Panc1 (cell line): ENCODE data around the gene DAZAP1. TPM values are rescaled to one million over a fixed set of nuclear protein-coding genes. Genes with fewer than 3 reads are reported as not detected.
A peak's percentile ranks its signal among the peaks of the same experiment; 100 is the strongest.

Source experiments
- ATAC-seq: fragments of 200-7000 bp; cut with Tn5 transposase; 2 replicates; pipeline ENCODE4 v1.9.1; 2020; ENCODE audit warnings: mild to moderate bottlenecking, moderate library complexity
- BruUV-seq: library from RNA; stranded (reverse); fragments of 400-500 nt; replicated peaks from 2 replicates; lab custom pipeline; 2021; lab: Mats Ljungman, UMichigan
- CTCF ChIA-PET: fragments of 300-600 bp; sonication (Branson Sonifier 250); formaldehyde crosslinking; loops from one replicate; lab custom pipeline; 2022; ENCODE audit warnings: antibody characterized with exemption; lab: Charles Lee
- POLR2A ChIA-PET: fragments of 300-600 bp; sonication (Branson Sonifier 250); formaldehyde crosslinking; loops from one replicate; lab custom pipeline; 2022; ENCODE audit warnings: antibody characterized with exemption; lab: Charles Lee
- DNase-seq: peaks from one replicate; pipeline ENCODE4 v3.0.0-alpha.2; 2010; ENCODE audit warnings: low read depth, low spot score
- H3K27ac ChIP-seq: 2 replicates; pipeline ENCODE4 v1.5.1; 2011; ENCODE audit warnings: mild to moderate bottlenecking, low read length, inconsistent platforms
- H3K27me3 ChIP-seq: fragments of 200-500 bp; sonication (Bioruptor generic); 2 replicates; pipeline ENCODE4 v1.6.0; 2014; ENCODE audit warnings: low read length, inconsistent platforms; ENCODE audit not compliant: control insufficient read depth, insufficient read depth
- H3K36me3 ChIP-seq: fragments of 200-500 bp; sonication (Bioruptor generic); 2 replicates; pipeline ENCODE4 v1.5.1; 2014; ENCODE audit warnings: inconsistent platforms, mild to moderate bottlenecking, low read length, moderate library complexity; ENCODE audit not compliant: control insufficient read depth, insufficient read depth
- H3K4me1 ChIP-seq: 2 replicates; pipeline ENCODE4 v1.5.1; 2011; ENCODE audit warnings: inconsistent platforms, mild to moderate bottlenecking, low read length, moderate library complexity; ENCODE audit not compliant: control insufficient read depth, insufficient read depth
- H3K4me3 ChIP-seq, 2 experiments: 2 replicates each; pipeline ENCODE4 v1.5.1; 2011 to 2012; ENCODE audit warnings: low read depth in 2 of 2, low read length in 2 of 2, mild to moderate bottlenecking in 2 of 2, inconsistent platforms in 1 of 2, moderate library complexity in 1 of 2
- H3K9me3 ChIP-seq: fragments of 200-500 bp; sonication (Bioruptor generic); 2 replicates; pipeline ENCODE4 v1.5.1; 2014; ENCODE audit warnings: low read depth, mild to moderate bottlenecking, inconsistent platforms, low read length, moderate library complexity; ENCODE audit not compliant: control insufficient read depth, insufficient read depth
- POLR2AphosphoS5 ChIP-seq: IDR thresholded peaks from 2 replicates; pipeline ENCODE4 v1.6.1; 2012; ENCODE audit warnings: mild to moderate bottlenecking, low read depth, low read length, moderate library complexity
- REST ChIP-seq, 2 experiments: IDR thresholded peaks; 2 replicates each; pipeline ENCODE4 v1.6.1; 2011 to 2012; ENCODE audit warnings: low read depth in 2 of 2, control low read depth in 1 of 2, low read length in 1 of 2, mild to moderate bottlenecking in 1 of 2, moderate library complexity in 1 of 2; ENCODE audit not compliant: insufficient read depth in 1 of 2
- SIN3A ChIP-seq: IDR thresholded peaks from 2 replicates; pipeline ENCODE4 v1.6.1; 2012; ENCODE audit warnings: low read depth, mild to moderate bottlenecking, low read length, moderate library complexity, borderline replicate concordance; ENCODE audit not compliant: insufficient read depth
- TCF7L2 ChIP-seq: IDR thresholded peaks from 2 replicates; pipeline ENCODE4 v1.6.1; 2011; ENCODE audit warnings: mild to moderate bottlenecking, low read depth, low read length, inconsistent platforms
- in situ Hi-C: cut with HindIII; loops from 2 replicates; pipeline ENCODE4 v1.10.0; 2016; ENCODE audit warnings: low sequenced_read_pairs, low pct_unique_long_range_greater_than_20kb
- intact Hi-C: fragments of 100-400 bp; cut with micrococcal nuclease; formaldehyde crosslinking; loops from one replicate; pipeline ENCODE4 v1.10.0; 2022; ENCODE audit not compliant: unreplicated experiment
- total RNA-seq: library from RNA; stranded (reverse); gene quantifications from one replicate; pipeline ENCODE4 v1.2.1, GENCODE V29; 2021; ENCODE audit not compliant: unreplicated experiment
- TF ChIP-seq, protein P1 (sequence below): fragments of 450-650 bp; IDR thresholded peaks from 2 replicates; pipeline ENCODE4 v1.5.1; 2017; ENCODE audit warnings: mild to moderate bottlenecking

Gene DAZAP1
- total RNA-seq, 1 experiment from 2014 or later = 195 TPM

DNA sequence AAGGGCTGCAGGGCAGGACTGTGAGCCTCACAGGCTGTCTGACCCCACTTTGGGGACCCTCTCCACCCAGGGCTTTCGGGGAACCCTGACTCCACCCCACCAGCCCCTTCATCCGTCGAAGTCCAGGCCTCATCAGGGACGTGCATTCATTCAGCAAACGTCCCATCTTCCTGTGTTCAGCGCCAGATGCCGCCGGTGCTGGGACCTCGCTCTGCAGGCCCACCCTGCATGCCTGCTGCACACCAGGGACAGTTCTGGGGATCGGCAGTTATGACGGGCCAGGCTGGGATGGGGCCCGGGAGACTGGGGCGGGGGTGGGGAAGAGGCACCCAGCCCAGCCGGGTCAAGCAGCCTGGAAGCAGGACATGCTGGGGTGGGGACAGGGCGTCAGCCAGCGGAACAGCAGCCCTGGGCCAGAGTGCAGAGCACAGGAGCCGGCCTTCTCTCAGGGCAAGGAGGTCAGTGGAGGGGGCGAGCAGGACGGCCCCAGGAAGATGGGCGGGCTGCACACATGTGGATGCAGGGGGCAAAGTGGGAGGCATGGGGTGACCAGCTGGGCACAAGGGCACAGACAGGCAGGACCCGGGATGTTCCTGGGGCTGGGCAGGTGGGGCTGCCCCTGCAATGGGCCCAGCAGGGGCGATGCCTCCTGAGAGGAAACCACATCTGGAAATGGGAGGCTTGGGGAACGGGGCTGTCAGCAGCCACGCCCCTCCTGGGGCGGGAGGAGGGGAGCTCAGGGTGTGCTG lies 11.2 kb upstream of the DAZAP1 start:
- Histone ChIP-seq H3K27ac (no peak overlapping the region), H3K27me3 (no peaks in the 10 kb centered on the region), H3K36me3 (peaks cover 6% of the 10 kb centered on the region; the same call in 1 of the 2 replicates), H3K9me3 (no peaks in the 10 kb centered on the region), H3K4me1 (peaks cover 18% of the 10 kb centered on the region), H3K4me3 (no peak overlapping the region)
- CTCF ChIA-PET = no interaction called here
- POLR2A ChIA-PET = no interaction called here
- no peak for DNase-seq
- ATAC-seq = peak; percentile 35
- BruUV-seq = no TSS peak
- in situ Hi-C loops (no loop called here), intact Hi-C loops (no loop called here)
- TF ChIP-seq TCF7L2 = no peak
- no peak for TF ChIP-seq REST (IDR thresholded peaks at IDR 0.05; ENCODE audit: insufficient read depth in 1 of 2, low read depth in 2 of 2, low read length in 1 of 2)
- no peak for TF ChIP-seq SIN3A
- TF ChIP-seq, protein P1, sequence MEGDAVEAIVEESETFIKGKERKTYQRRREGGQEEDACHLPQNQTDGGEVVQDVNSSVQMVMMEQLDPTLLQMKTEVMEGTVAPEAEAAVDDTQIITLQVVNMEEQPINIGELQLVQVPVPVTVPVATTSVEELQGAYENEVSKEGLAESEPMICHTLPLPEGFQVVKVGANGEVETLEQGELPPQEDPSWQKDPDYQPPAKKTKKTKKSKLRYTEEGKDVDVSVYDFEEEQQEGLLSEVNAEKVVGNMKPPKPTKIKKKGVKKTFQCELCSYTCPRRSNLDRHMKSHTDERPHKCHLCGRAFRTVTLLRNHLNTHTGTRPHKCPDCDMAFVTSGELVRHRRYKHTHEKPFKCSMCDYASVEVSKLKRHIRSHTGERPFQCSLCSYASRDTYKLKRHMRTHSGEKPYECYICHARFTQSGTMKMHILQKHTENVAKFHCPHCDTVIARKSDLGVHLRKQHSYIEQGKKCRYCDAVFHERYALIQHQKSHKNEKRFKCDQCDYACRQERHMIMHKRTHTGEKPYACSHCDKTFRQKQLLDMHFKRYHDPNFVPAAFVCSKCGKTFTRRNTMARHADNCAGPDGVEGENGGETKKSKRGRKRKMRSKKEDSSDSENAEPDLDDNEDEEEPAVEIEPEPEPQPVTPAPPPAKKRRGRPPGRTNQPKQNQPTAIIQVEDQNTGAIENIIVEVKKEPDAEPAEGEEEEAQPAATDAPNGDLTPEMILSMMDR = no peak
- no peak for TF ChIP-seq POLR2AphosphoS5

DNA sequence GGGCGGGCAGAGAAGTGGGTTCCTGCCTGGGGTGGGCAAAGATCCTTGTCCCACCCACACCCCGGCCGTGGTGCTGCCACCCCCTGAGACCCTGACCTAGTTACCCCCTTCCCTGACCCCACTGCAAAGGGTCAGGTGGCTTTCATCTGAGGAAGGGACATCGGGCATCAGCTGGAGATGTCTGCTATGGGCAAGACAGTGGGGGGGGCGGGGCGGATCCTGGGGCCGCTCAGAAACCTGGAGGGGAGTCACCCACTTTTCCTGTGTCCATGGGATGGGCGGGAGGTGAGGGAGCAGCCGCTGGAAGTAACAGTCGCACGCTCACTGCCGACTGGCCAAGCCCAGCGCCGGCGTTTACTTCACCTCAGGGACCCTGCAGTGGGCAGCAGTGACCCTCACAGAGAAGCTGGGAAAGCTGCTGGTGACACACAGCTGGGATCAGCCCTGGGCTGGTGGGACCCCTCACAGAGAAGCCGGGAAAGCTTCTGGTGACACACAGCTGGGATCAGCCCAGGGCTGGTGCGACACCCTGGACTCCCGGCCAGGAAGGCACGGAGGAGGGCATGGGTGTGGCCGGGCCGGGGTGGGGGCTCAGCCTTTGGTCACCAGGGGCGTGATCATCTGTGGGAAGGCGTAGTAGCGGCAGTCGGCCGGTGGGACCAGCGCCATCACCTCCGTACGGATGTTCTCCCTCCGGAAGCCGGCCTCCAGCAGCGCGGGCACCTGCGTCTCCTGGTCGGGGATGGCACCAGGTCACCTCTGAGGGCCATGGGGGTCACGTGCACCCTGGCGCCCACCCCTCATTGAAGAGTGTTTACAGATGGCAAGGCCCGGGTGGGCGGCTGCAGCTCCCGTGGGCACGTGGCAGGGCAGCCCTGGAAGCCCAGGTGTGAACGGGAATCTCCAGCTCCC lies 10.4 kb upstream of the DAZAP1 start:
- Histone ChIP-seq H3K9me3 (no peaks in the 10 kb centered on the region), H3K27me3 (no peaks in the 10 kb centered on the region), H3K4me1 (peaks cover 18% of the 10 kb centered on the region), H3K4me3 (no peak overlapping the region), H3K36me3 (peaks cover 6% of the 10 kb centered on the region; the same call in 1 of the 2 replicates), H3K27ac (no peak overlapping the region)
- in situ Hi-C loops (no loop called here), intact Hi-C loops (no loop called here)
- CTCF ChIA-PET = no interaction called here
- TF ChIP-seq POLR2AphosphoS5 = 0 out of 2 replicates have a peak, but pooled peaks have one; percentile 14
- TF ChIP-seq, protein P1 = no peak
- POLR2A ChIA-PET = no interaction called here
- DNase-seq (no peak), ATAC-seq (peak; percentile 4; the same call in 1 of the 2 replicates)
- no TSS peak for BruUV-seq
